Hepatocyte (in vitro differentiated cells): ENCODE data around the gene ZBTB7B. TPM values are rescaled to one million over a fixed set of nuclear protein-coding genes. Genes with fewer than 3 reads are reported as not detected.

ENCODE experiments used
- DNase-seq: peaks from one replicate; pipeline ENCODE4 v3.0.0-alpha.2; 2016; ENCODE audit warnings: low spot score
- H2AFZ ChIP-seq: fragments of 200-600 bp; sonication (generic); 2 replicates; pipeline ENCODE4 v1.6.0; 2016; ENCODE audit warnings: antibody characterized with exemption, mild to moderate bottlenecking
- H3K27ac ChIP-seq: fragments of 200-600 bp; sonication (generic); 2 replicates; pipeline ENCODE4 v1.5.1; 2016; ENCODE audit warnings: mild to moderate bottlenecking
- H3K27me3 ChIP-seq: fragments of 200-600 bp; sonication (generic); 2 replicates; pipeline ENCODE4 v1.6.1; 2016
- H3K36me3 ChIP-seq: fragments of 200-600 bp; sonication (generic); replicated peaks from 2 replicates; pipeline ENCODE4 v1.5.1; 2016; ENCODE audit warnings: low read depth; ENCODE audit not compliant: insufficient read depth
- H3K4me1 ChIP-seq: fragments of 200-600 bp; sonication (generic); 2 replicates; pipeline ENCODE4 v1.5.1; 2016; ENCODE audit warnings: mild to moderate bottlenecking, moderate library complexity; ENCODE audit not compliant: insufficient read depth
- H3K4me2 ChIP-seq: fragments of 200-600 bp; sonication (generic); 2 replicates; pipeline ENCODE4 v1.6.0; 2016
- H3K4me3 ChIP-seq: fragments of 200-600 bp; sonication (generic); 2 replicates; pipeline ENCODE4 v1.5.1; 2016; ENCODE audit warnings: mild to moderate bottlenecking
- H3K79me2 ChIP-seq: fragments of 200-600 bp; sonication (generic); 2 replicates; pipeline ENCODE4 v1.6.0; 2017; ENCODE audit warnings: mild to moderate bottlenecking
- H3K9me2 ChIP-seq: fragments of 200-600 bp; sonication (generic); replicated peaks from 2 replicates; pipeline ENCODE4 v1.6.0; 2017; ENCODE audit warnings: mild to moderate bottlenecking; ENCODE audit not compliant: insufficient read depth
- H3K9me3 ChIP-seq: fragments of 200-600 bp; sonication (generic); 2 replicates; pipeline ENCODE4 v1.5.1; 2016; ENCODE audit warnings: low read depth, mild to moderate bottlenecking
- H4K20me1 ChIP-seq: fragments of 200-600 bp; sonication (generic); 2 replicates; pipeline ENCODE4 v1.6.0; 2016; ENCODE audit warnings: mild to moderate bottlenecking; ENCODE audit not compliant: insufficient read depth, poor library complexity, severe bottlenecking
- CTCF ChIP-seq: fragments of 200-600 bp; sonication (generic); IDR thresholded peaks from 2 replicates; pipeline ENCODE4 v1.5.1; 2016; ENCODE audit warnings: antibody characterized with exemption, mild to moderate bottlenecking; ENCODE audit not compliant: poor library complexity
- EZH2 ChIP-seq: fragments of 200-600 bp; sonication (generic); IDR thresholded peaks from 2 replicates; pipeline ENCODE4 v1.6.1; 2016; ENCODE audit warnings: antibody characterized with exemption, mild to moderate bottlenecking, borderline replicate concordance
- EZH2phosphoT487 ChIP-seq: fragments of 200-600 bp; sonication (generic); IDR thresholded peaks from one replicate; pipeline ENCODE4 v1.6.1; 2018; ENCODE audit warnings: antibody characterized with exemption, mild to moderate bottlenecking, low read depth, moderate library complexity; ENCODE audit not compliant: unreplicated experiment, severe bottlenecking
- WGBS: methylation state at CpG from one replicate; pipeline ENCODE4 v1.1.6; 2016; ENCODE audit warnings: low lambda C conversion rate; ENCODE audit errors: missing lambda C conversion rate; 5-methylcytosine and 5-hydroxymethylcytosine counted together
- polyA plus RNA-seq: library from polyadenylated mRNA; unstranded; fragments of >200 nt; fragmentation: Nextera tagmentation; extraction: Ambion mirVana; gene quantifications from 2 replicates; pipeline ENCODE4 v1.2.1, GENCODE V29; 2016
- total RNA-seq: library from RNA; depleted of rRNA; stranded (reverse); fragments of >200 nt; gene quantifications from 2 replicates; pipeline ENCODE4 v1.2.3, GENCODE V29; 2014

The ZBTB7B gene
- total and polyA plus RNA-seq, 2 experiments from 2014 or later, result 13.3 to 29.2 TPM

DNA sequence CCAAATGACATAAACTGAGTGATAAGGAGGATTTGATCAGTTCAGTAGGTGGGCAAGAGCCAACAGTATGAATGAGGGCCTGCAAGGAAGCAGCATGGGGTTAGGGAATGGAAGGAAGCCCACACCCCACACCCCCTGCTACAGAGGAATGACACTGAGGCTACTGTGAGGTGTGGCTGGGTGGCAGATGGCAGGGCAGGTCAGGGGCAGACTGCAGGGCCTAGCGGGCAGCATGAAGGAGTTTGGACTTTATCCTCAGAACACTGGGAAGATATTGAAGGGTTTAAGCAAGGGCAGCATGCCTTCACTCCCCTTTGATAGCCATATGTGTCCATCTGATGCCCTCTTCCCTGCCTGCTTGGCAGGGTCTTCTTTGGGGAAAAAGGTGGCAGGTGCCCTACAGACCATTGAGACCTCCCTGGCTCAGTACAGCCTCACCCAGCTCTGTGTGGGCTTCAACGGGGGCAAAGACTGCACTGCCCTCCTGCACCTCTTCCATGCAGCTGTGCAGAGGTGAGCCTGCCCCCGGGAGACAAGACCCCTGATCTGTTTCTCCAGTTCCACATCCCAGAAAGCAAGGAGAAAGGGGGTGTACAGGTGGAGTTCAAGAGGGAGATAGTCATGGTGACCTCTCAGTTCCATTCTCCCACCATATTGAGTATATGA lies 13.3 kb upstream of the ZBTB7B start:
- Histone ChIP-seq H3K27ac (no peak overlapping the region), H3K4me3 (no peak overlapping the region), H3K4me1 (peaks cover 5% of the 10 kb centered on the region), H3K27me3 (no peaks in the 10 kb centered on the region), H3K4me2 (no peak overlapping the region), H3K9me2 (no peaks in the 10 kb centered on the region), H3K36me3 (no peaks in the 10 kb centered on the region), H4K20me1 (no peaks in the 10 kb centered on the region), H3K79me2 (peaks cover 30% of the 10 kb centered on the region), H3K9me3 (no peaks in the 10 kb centered on the region), H2AFZ (no peak overlapping the region)
- 81% methylated on average over 3 of the region's 3 CpGs for WGBS
- no peak for TF ChIP-seq EZH2phosphoT487
- no peak for TF ChIP-seq EZH2
- no peak for TF ChIP-seq CTCF
- DNase-seq, result no peak

DNA sequence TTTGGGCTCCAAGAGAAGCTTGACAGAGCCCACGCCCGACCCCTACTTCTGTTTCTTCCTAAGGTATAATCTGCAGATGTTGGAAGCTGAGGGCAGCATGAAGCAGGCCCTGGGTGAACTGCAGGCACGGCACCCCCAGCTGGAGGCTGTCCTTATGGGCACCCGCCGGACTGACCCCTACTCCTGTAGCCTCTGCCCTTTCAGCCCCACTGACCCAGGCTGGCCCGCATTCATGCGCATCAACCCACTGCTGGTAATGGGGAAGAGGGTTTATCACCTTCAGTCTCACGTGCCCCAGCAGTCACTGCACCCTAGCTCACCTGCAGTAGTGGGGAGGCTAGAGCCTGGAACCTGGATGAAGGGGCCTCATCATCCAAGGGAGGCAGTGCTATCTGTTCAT lies 12.3 kb upstream of the ZBTB7B start:
- H3K9me2 ChIP-seq, result no peaks in the 10 kb centered on the region
- H3K27me3 ChIP-seq, result no peaks in the 10 kb centered on the region
- DNase-seq, result no peak
- H2AFZ ChIP-seq, result no peak overlapping the region
- H3K79me2 ChIP-seq, result peaks cover 20% of the 10 kb centered on the region
- 94% methylated on average over 8 of the region's 8 CpGs for WGBS
- H4K20me1 ChIP-seq, result no peaks in the 10 kb centered on the region
- no peak overlapping the region for H3K4me2 ChIP-seq
- no peaks in the 10 kb centered on the region for H3K4me1 ChIP-seq
- H3K36me3 ChIP-seq, result no peaks in the 10 kb centered on the region
- no peak overlapping the region for H3K4me3 ChIP-seq
- no peak overlapping the region for H3K27ac ChIP-seq
- H3K9me3 ChIP-seq, result no peaks in the 10 kb centered on the region
- TF ChIP-seq EZH2 (no peak), CTCF (no peak), EZH2phosphoT487 (no peak)

DNA sequence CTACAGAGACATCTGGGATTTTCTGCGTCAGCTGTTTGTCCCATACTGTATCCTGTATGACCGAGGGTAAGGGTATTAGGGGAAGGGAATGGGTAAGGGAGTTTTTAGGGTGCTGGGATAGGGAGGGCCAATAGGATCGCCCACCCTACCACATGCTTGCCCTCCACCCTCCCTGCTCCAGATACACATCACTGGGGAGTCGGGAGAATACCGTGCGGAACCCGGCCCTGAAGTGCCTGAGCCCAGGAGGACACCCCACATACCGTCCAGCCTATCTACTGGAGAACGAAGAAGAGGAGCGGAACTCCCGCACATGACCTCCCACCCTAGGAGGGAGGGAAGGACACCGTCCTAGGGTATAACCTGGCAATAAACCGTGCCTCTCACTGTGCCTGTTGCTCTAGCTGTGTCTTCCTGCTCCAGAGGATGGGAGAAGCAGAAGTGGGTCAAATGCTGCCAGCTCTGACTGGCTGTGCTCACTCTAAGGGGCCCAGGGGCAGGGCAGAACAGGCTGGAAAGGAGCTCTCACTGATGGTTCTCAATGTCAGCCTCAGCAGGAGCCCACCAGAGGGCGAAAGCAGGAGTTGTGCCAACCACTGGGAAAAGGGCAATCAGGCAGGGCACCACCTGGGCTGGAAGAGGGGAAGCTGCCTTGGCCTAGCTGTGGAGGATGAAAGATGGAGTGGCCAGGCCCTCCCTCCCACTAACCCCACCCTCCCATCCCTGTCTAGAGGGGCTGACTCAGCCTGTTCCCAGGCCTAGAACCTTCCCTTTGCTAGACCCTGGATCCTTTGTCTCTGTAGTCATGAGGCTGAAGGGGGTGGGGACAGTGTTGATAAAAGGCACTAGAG lies 9.7 kb upstream of the ZBTB7B start:
- Histone ChIP-seq H3K36me3 (no peaks in the 10 kb centered on the region), H2AFZ (no peak overlapping the region), H3K27ac (no peak overlapping the region), H3K9me2 (no peaks in the 10 kb centered on the region), H3K27me3 (no peaks in the 10 kb centered on the region), H4K20me1 (no peaks in the 10 kb centered on the region), H3K9me3 (no peaks in the 10 kb centered on the region), H3K4me1 (no peaks in the 10 kb centered on the region), H3K4me3 (no peak overlapping the region), H3K4me2 (no peak overlapping the region), H3K79me2 (no peaks in the 10 kb centered on the region)
- WGBS, result 86% methylated on average over 14 of the region's 14 CpGs
- DNase-seq, result no peak
- no peak for TF ChIP-seq CTCF
- TF ChIP-seq EZH2, result no peak
- TF ChIP-seq EZH2phosphoT487, result no peak
